Liver (tissue), 9 donors: ENCODE measurements around the gene SLC17A9. TPM values are rescaled to one million over a fixed set of nuclear protein-coding genes. Genes with fewer than 3 reads are reported as not detected.

Source experiments
- DNase-seq: peaks from one replicate; pipeline ENCODE4 v3.0.0-alpha.2; 2017; ENCODE audit warnings: low spot score
- H3K27ac ChIP-seq, 2 donors: one replicate each; pipeline ENCODE4 v1.7.0; 2013; ENCODE audit warnings: inconsistent platforms in 2 of 2, low read length in 2 of 2, control low read depth in 1 of 2, low read depth in 1 of 2, mild to moderate bottlenecking in 1 of 2
- H3K27me3 ChIP-seq, 4 donors: one replicate each; pipeline versions ENCODE4 v1.6.1 to v1.7.0; 2013; ENCODE audit warnings: low read length in 3 of 4, inconsistent platforms in 1 of 4, mild to moderate bottlenecking in 1 of 4, moderate library complexity in 1 of 4; ENCODE audit not compliant: control insufficient read depth in 4 of 4, insufficient read depth in 4 of 4
- H3K36me3 ChIP-seq, 4 donors: one replicate each; pipeline versions ENCODE4 v1.6.1 to v1.7.0; 2013; ENCODE audit warnings: low read length in 3 of 4, mild to moderate bottlenecking in 3 of 4, low read depth in 1 of 4, moderate library complexity in 1 of 4; ENCODE audit not compliant: control insufficient read depth in 4 of 4, insufficient read depth in 3 of 4
- H3K4me1 ChIP-seq, 4 donors: one replicate each; pipeline versions ENCODE4 v1.6.1 to v1.7.0; 2013; ENCODE audit warnings: low read length in 3 of 4, mild to moderate bottlenecking in 3 of 4, moderate library complexity in 1 of 4; ENCODE audit not compliant: control insufficient read depth in 4 of 4, insufficient read depth in 4 of 4
- H3K4me3 ChIP-seq, 3 donors: one replicate each; pipeline versions ENCODE4 v1.6.1 to v1.7.0; 2013; ENCODE audit warnings: low read length in 3 of 3, control low read depth in 1 of 3, low read depth in 1 of 3, mild to moderate bottlenecking in 1 of 3
- H3K9ac ChIP-seq, 2 donors: one replicate each; pipeline ENCODE4 v1.7.0; 2013; ENCODE audit warnings: low read length in 2 of 2, mild to moderate bottlenecking in 2 of 2, moderate library complexity in 2 of 2, control low read depth in 1 of 2, low read depth in 1 of 2
- H3K9me3 ChIP-seq, 4 donors: one replicate each; pipeline versions ENCODE4 v1.6.1 to v1.7.0; 2013; ENCODE audit warnings: low read length in 3 of 4; ENCODE audit not compliant: control insufficient read depth in 4 of 4
- EGR1 ChIP-seq, 2 donors: IDR thresholded peaks; 2 replicates each; pipeline ENCODE4 v1.6.1; 2016 to 2018; ENCODE audit warnings: antibody characterized with exemption in 2 of 2, low read depth in 2 of 2
- FOXA1 ChIP-seq: IDR thresholded peaks from 2 replicates; pipeline ENCODE4 v1.6.1; 2016; ENCODE audit warnings: antibody characterized with exemption
- FOXA2 ChIP-seq: IDR thresholded peaks from 2 replicates; pipeline ENCODE4 v1.6.1; 2016; ENCODE audit warnings: antibody characterized with exemption
- GABPA ChIP-seq, 2 donors: IDR thresholded peaks in 1 of 2; conservative IDR thresholded peaks in 1 of 2; 2 replicates each; pipeline ENCODE4 v1.6.1; 2016; ENCODE audit warnings: antibody characterized with exemption in 2 of 2, mild to moderate bottlenecking in 1 of 2, moderate library complexity in 1 of 2
- HNF4A ChIP-seq, 2 donors: conservative IDR thresholded peaks; 2 replicates each; pipeline ENCODE4 v1.6.1; 2016; ENCODE audit warnings: antibody characterized with exemption in 2 of 2, mild to moderate bottlenecking in 2 of 2
- HNF4G ChIP-seq: IDR thresholded peaks from 2 replicates; pipeline ENCODE4 v1.6.1; 2016; ENCODE audit warnings: antibody characterized with exemption
- JUND ChIP-seq, 2 donors: IDR thresholded peaks; 2 replicates each; pipeline ENCODE4 v1.6.1; 2016; ENCODE audit warnings: antibody characterized with exemption in 2 of 2
- NR2F2 ChIP-seq: IDR thresholded peaks from 2 replicates; pipeline ENCODE4 v1.6.1; 2016; ENCODE audit warnings: antibody characterized with exemption
- RAD21 ChIP-seq, 2 donors: IDR thresholded peaks; 2 replicates each; pipeline ENCODE4 v1.6.1; 2016; ENCODE audit warnings: antibody characterized with exemption in 2 of 2, mild to moderate bottlenecking in 2 of 2
- RXRA ChIP-seq, 2 donors: IDR thresholded peaks; 2 replicates each; pipeline ENCODE4 v1.6.1; 2017 to 2018; ENCODE audit warnings: antibody characterized with exemption in 2 of 2, mild to moderate bottlenecking in 1 of 2
- SP1 ChIP-seq: IDR thresholded peaks from 2 replicates; pipeline ENCODE4 v1.6.1; 2018; ENCODE audit warnings: antibody characterized with exemption, mild to moderate bottlenecking
- TAF1 ChIP-seq: conservative IDR thresholded peaks from 2 replicates; pipeline ENCODE4 v1.6.1; 2016; ENCODE audit warnings: antibody characterized with exemption, mild to moderate bottlenecking
- YY1 ChIP-seq: IDR thresholded peaks from 2 replicates; pipeline ENCODE4 v1.6.1; 2016; ENCODE audit warnings: antibody characterized with exemption, mild to moderate bottlenecking
- WGBS: extraction: QIAGEN DNeasy Blood & Tissue Kit; methylation state at CpG from one replicate; pipeline ENCODE4 v1.1.7; 2013; 5-methylcytosine and 5-hydroxymethylcytosine counted together
- polyA plus RNA-seq, 2 donors: library from polyadenylated mRNA; stranded (reverse) in 1 of 2; unstranded in 1 of 2; fragments of 200-250 nt in 1 of 2; fragments of >200 nt in 1 of 2; fragmentation: Nextera tagmentation in 1 of 2; extraction: Ambion mirVana in 1 of 2; gene quantifications; one replicate each; pipeline versions ENCODE4 v1.2.1 to v1.2.3, GENCODE V29; 2013 to 2015
- total RNA-seq, 2 donors: library from RNA; depleted of rRNA; stranded (reverse); fragments of >200 nt; gene quantifications; one replicate each; pipeline ENCODE4 v1.2.3, GENCODE V29; 2014
- TF ChIP-seq, protein P1 (sequence below): IDR thresholded peaks from 2 replicates; pipeline ENCODE4 v1.6.1; 2016; ENCODE audit warnings: antibody characterized with exemption
- TF ChIP-seq, protein P2 (sequence below): IDR thresholded peaks from 2 replicates; pipeline ENCODE4 v1.6.1; 2016; ENCODE audit warnings: antibody characterized with exemption, mild to moderate bottlenecking
- TF ChIP-seq, protein P3 (sequence below): IDR thresholded peaks from 2 replicates; pipeline ENCODE4 v1.6.1; 2016; ENCODE audit warnings: antibody characterized with exemption
- TF ChIP-seq, protein P4 (sequence below): fragments of 150-350 bp; IDR thresholded peaks from 2 replicates; pipeline ENCODE4 v1.5.1; 2017; ENCODE audit warnings: improper control_type of control experiment, low read depth, low read length; ENCODE audit not compliant: missing input control
- TF ChIP-seq, protein P5 (sequence below): IDR thresholded peaks from 2 replicates; pipeline ENCODE4 v1.6.1; 2016; ENCODE audit warnings: antibody characterized with exemption
- donor health status: healthy.
- donor health status: healthy.
- donor health status: healthy.
- donor health status: healthy.
- donor health status: healthy.

The SLC17A9 gene
- total and polyA plus RNA-seq, 4 donors: 16.0 to 138 (median 64.6) TPM

DNA sequence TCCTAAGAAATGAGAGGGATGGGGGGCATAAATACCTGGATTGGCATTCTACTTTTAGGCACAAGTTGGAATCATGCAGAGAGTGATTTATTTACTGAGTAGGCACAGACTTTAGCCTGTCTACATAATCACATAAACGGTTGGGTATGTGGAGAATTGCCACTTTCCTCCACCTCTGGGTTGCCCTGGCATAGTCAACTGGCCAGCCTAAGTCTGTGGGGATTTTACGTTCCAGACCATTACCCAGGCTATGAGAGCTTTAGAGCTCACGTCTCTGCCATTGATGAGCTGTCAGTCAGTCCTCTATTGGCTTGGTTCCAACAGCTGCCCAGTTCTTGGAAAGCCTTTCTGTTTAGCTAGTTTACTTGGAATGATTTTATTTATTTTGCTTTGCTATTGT lies 59.3 kb downstream of the SLC17A9 start:
- Histone ChIP-seq H3K27me3 (peaks cover 8 to 18% (median 11%) of the 10 kb centered on the region in 4 donors), H3K27ac (no peak overlapping the region), H3K9me3 (no peaks in the 10 kb centered on the region), H3K4me3 (no peak overlapping the region), H3K36me3 (no peaks in the 10 kb centered on the region), H3K4me1 (peaks cover 3 to 18% (median 10%) of the 10 kb centered on the region in 4 donors), H3K9ac (no peak overlapping the region)
- TF ChIP-seq, protein P1, sequence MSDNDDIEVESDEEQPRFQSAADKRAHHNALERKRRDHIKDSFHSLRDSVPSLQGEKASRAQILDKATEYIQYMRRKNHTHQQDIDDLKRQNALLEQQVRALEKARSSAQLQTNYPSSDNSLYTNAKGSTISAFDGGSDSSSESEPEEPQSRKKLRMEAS: no peak
- TF ChIP-seq, protein P2, sequence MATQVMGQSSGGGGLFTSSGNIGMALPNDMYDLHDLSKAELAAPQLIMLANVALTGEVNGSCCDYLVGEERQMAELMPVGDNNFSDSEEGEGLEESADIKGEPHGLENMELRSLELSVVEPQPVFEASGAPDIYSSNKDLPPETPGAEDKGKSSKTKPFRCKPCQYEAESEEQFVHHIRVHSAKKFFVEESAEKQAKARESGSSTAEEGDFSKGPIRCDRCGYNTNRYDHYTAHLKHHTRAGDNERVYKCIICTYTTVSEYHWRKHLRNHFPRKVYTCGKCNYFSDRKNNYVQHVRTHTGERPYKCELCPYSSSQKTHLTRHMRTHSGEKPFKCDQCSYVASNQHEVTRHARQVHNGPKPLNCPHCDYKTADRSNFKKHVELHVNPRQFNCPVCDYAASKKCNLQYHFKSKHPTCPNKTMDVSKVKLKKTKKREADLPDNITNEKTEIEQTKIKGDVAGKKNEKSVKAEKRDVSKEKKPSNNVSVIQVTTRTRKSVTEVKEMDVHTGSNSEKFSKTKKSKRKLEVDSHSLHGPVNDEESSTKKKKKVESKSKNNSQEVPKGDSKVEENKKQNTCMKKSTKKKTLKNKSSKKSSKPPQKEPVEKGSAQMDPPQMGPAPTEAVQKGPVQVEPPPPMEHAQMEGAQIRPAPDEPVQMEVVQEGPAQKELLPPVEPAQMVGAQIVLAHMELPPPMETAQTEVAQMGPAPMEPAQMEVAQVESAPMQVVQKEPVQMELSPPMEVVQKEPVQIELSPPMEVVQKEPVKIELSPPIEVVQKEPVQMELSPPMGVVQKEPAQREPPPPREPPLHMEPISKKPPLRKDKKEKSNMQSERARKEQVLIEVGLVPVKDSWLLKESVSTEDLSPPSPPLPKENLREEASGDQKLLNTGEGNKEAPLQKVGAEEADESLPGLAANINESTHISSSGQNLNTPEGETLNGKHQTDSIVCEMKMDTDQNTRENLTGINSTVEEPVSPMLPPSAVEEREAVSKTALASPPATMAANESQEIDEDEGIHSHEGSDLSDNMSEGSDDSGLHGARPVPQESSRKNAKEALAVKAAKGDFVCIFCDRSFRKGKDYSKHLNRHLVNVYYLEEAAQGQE: no peak
- TF ChIP-seq FOXA2 (no peak), YY1 (no peak), RAD21 (IDR thresholded peaks at IDR 0.05) (no peak), HNF4A (conservative IDR thresholded peaks at IDR 0.05) (no peak), FOXA1 (no peak), HNF4G (no peak), JUND (IDR thresholded peaks at IDR 0.05) (no peak), NR2F2 (no peak), SP1 (no peak), RXRA (IDR thresholded peaks at IDR 0.05) (no peak), EGR1 (IDR thresholded peaks at IDR 0.05; ENCODE audit: low read depth in 2 of 2) (no peak), TAF1 (no peak), GABPA (IDR thresholded peaks at IDR 0.05 in 1 of 2, conservative IDR thresholded peaks at IDR 0.05 in 1 of 2) (no peak)
- TF ChIP-seq, protein P3, sequence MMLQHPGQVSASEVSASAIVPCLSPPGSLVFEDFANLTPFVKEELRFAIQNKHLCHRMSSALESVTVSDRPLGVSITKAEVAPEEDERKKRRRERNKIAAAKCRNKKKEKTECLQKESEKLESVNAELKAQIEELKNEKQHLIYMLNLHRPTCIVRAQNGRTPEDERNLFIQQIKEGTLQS: no peak
- TF ChIP-seq, protein P4, sequence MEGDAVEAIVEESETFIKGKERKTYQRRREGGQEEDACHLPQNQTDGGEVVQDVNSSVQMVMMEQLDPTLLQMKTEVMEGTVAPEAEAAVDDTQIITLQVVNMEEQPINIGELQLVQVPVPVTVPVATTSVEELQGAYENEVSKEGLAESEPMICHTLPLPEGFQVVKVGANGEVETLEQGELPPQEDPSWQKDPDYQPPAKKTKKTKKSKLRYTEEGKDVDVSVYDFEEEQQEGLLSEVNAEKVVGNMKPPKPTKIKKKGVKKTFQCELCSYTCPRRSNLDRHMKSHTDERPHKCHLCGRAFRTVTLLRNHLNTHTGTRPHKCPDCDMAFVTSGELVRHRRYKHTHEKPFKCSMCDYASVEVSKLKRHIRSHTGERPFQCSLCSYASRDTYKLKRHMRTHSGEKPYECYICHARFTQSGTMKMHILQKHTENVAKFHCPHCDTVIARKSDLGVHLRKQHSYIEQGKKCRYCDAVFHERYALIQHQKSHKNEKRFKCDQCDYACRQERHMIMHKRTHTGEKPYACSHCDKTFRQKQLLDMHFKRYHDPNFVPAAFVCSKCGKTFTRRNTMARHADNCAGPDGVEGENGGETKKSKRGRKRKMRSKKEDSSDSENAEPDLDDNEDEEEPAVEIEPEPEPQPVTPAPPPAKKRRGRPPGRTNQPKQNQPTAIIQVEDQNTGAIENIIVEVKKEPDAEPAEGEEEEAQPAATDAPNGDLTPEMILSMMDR: no peak
- TF ChIP-seq, protein P5, sequence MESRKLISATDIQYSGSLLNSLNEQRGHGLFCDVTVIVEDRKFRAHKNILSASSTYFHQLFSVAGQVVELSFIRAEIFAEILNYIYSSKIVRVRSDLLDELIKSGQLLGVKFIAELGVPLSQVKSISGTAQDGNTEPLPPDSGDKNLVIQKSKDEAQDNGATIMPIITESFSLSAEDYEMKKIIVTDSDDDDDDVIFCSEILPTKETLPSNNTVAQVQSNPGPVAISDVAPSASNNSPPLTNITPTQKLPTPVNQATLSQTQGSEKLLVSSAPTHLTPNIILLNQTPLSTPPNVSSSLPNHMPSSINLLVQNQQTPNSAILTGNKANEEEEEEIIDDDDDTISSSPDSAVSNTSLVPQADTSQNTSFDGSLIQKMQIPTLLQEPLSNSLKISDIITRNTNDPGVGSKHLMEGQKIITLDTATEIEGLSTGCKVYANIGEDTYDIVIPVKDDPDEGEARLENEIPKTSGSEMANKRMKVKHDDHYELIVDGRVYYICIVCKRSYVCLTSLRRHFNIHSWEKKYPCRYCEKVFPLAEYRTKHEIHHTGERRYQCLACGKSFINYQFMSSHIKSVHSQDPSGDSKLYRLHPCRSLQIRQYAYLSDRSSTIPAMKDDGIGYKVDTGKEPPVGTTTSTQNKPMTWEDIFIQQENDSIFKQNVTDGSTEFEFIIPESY: no peak
- 26% methylated on average over 3 of the region's 3 CpGs for WGBS
- DNase-seq: no peak

DNA sequence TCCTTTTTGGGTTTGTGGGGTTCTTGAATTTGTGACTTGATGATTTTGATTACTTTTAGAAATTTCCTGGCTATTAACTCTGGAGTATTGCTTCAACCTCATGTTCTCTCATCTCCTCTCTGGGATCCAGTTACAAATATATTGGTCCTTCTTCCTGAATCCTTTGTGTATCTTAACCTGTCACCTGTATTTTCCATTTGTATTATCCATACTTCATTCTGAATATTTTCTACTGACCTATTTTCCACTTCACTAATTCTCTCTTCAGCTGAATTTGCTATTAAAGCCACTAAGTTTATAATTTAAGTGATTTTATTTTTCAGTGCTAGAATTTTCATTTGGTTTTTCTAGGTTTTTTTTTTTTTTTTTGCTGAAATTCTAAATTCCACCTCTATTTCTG lies 60.7 kb downstream of the SLC17A9 start:
- no peak overlapping the region for H3K27ac ChIP-seq
- H3K4me3 ChIP-seq: no peak overlapping the region
- TF ChIP-seq FOXA1 (no peak), SP1 (no peak), RXRA (IDR thresholded peaks at IDR 0.05) (no peak), EGR1 (IDR thresholded peaks at IDR 0.05; ENCODE audit: low read depth in 2 of 2) (no peak)
- TF ChIP-seq, protein P3: no peak
- H3K27me3 ChIP-seq: peaks cover 5 to 18% (median 7%) of the 10 kb centered on the region in 4 donors
- H3K9ac ChIP-seq: no peak overlapping the region
- H3K36me3 ChIP-seq: no peaks in the 10 kb centered on the region
- DNase-seq: no peak
- H3K9me3 ChIP-seq: no peaks in the 10 kb centered on the region
- peaks cover 3 to 13% (median 8%) of the 10 kb centered on the region in 4 donors for H3K4me1 ChIP-seq
